GM18907 (cell line): ENCODE data around the gene ATOH7.
"Not testable (repeated sequence)": the region's sequence is repeated elsewhere in the genome, so short reads cannot be mapped to it uniquely, and the experiment has no call there.

Experiments
- ATAC-seq: cut with Tn5 transposase; IDR thresholded peaks from one replicate; pipeline ENCODE4 v1.9.1; 2021; ENCODE audit warnings: mild to moderate bottlenecking, moderate library complexity; ENCODE audit not compliant: unreplicated experiment

ATOH7 gene

DNA sequence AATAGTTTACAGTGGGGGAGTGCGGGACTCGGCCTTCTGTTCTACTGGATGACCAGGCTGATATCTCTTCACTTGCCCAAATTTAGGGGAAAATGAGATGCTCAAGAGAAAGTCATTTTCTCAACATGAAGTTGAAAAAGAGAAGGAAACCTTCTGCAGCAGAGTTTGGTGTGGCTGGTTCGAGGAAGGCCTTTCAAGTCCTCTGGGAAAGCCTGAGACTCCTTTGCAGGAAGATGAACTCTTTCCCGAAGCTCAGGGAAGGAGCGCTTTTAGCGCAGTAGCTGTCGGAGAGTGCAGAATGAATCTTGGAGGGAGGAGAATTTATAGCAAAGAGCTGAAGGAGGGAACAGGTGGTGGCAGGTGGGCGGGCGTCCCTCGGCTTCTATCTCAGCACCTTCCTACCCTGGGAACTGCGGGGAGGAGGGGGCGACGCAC, at the start of gene ATOH7:
ATOH7 (minus strand) TSS at position 297 of the 435 bp plus-strand sequence. CDS start 436 bp downstream, outside the sequence.
- no peak for ATAC-seq

DNA sequence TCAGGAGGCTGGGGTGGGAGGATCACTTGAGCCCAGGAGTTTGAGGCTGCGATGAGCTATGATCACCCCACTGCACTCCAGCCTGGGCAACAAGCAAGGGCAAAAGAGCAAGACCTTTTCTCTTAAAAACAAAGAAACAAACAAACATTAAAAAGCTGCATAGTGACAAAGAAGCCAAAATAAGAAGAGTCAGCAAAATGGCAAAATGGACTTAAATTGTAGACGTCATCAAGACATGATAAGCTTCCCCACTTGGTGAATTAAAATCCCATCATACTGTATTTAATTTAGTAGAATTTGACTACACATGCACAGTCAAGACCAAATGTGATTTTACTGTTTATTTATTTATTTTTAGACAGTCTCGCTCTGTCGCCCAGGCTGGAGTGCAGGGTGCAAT, 48.8 kb upstream of the ATOH7 start:
- ATAC-seq, result no peak

DNA sequence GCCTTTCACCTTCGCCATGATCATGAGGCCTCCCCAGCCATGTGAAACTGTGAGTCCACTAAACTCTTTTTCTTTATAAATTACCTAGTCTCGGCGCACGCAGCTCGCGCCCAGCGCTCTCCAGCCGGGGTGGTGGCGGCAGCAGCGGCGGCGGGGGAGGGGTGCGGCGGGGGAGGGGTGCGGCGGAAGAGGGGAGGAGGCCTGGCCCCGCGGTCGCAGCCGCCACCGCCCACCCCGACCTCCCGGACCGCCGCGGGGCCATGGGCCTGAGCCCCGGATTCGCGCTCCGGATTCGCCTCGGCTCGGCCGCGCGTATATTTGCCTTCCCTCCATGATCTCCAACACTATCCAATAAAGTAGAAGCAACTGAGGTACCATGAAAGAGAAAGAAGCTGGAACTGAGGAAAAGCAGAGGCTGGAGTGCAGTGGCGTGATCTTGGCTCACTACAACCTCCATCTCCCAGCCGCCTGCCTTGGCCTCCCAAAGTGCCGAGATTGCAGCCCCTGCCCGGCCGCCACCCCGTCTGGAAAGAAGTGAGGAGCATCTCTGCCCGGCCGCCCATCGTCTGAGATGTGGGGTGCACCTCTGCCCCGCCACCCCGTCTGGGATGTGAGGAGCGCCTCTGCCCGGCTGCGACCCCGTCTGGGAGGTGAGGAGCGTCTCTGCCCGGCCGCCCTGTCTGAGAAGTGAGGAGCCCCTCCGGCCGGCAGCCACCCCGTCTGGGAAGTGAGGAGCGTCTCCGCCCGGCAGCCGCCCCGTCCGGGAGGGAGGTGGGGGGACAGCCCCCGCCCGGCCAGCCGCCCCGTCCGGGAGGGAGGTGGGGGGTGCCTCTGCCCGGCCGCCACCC, 47.2 kb upstream of the ATOH7 start:
- ATAC-seq, result not testable (repeated sequence)

DNA sequence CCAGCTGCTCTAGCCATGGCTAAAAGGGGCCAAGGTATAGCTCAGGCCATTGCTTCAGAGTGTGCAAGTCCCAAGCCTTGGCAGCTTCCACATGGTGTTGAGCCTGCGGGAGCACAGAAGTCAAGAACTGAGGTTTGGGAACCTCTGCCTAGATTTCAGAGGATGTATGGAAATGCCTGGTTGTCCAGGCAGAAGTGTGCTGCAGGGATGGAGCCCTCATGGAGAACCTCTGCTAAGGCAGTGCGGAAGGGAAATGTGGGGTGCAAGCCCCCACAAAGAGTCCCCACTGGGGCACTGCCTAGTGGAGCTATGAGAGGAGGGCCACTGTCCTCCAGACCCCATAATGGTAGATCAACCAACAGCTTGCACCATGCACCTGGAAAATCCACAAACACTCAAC, 45.9 kb upstream of the ATOH7 start:
- ATAC-seq, result not testable (repeated sequence)

DNA sequence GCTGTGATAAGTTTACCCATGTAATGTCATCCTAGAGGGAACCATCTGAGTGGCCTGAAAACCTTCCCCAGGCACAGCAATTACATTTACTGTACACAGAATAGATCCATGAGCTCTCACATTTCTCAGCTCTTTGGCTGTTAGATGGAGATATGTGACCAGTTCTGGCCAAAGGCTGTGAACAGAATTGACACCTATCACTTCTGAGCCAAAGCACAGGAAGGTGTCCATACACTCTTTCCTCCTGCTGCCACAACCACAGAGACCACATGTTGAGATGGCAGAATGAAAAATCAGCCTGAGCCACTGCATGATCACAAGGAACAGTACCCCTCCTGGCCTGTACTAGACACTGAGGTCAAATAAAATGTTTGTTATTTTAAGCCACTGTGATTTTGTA, 44.3 kb upstream of the ATOH7 start:
- no peak for ATAC-seq

DNA sequence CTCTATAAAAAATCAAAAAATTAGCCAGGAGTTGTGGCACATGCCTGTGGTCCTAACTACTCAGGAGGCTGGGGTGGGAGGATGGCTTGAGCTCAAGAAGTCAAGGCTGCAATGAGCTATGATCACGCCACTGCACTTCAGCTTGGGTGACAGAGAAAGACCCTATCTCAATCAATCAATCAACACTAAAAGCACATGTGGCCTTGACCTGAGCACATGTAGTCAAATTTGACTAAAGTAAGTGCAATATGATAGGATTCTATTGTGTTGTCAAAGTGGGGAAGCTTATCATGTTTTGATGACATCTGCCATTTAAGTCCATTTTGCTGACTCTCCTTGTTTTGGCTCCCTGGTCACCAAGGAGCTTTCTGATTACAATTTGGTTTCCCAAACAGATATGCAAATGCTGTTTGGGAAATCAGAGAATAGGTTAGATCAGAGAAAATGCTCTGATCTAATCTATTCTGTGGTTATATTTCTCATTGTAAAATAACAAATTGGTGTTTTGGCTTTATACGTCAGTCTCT, 43.8 kb upstream of the ATOH7 start:
- no peak for ATAC-seq

DNA sequence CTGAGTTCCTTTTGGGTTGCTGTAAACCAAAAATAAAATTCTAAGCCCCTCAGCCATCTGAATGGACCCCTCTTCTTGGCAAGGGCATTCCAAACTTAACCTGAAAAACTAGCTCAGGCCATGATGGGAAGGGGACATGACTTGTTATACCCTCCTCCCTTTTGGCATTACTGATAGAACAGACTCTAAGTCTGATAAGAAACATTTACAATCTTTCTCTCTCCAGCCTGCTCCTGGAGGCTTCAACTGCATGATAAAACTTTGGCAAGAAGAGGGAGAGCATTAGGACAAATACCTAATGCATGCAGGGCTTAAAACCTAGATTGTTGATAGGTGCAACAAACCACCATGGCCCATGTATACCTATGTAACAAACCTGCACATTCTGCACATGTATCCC, 40.9 kb upstream of the ATOH7 start:
- no peak for ATAC-seq

DNA sequence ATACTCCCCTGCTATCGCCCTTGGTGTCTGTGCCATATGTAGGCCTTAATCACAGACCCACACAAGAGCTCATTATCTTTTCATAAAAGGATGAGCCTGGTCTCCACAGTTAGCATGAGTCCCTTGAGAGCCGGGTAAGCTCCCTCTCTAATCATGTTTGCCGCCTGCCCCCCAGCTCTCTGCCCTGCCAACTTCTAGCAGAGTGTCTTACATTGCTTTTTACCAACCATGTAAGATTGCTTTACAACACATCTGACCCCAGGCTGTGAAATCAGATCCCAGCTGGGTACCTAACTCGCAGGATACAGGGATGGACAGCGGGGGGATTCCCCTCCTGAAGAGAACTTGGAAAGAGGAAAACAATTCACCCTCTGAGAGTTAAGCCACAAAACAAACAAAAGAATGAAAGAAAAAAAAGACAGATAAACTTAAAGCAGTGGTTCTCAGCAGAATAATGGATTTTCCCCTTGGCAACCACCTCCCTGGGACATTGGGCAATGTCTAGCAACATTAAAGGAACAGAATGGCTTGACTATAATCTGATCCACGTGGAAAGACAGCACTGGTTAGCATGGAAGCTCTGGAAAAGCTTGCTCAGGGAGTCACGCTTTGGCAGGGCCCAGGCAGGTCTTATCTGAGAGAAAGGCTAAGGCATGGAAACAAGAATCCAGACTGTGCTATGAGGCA, 39.4 kb upstream of the ATOH7 start:
- ATAC-seq, result no peak

DNA sequence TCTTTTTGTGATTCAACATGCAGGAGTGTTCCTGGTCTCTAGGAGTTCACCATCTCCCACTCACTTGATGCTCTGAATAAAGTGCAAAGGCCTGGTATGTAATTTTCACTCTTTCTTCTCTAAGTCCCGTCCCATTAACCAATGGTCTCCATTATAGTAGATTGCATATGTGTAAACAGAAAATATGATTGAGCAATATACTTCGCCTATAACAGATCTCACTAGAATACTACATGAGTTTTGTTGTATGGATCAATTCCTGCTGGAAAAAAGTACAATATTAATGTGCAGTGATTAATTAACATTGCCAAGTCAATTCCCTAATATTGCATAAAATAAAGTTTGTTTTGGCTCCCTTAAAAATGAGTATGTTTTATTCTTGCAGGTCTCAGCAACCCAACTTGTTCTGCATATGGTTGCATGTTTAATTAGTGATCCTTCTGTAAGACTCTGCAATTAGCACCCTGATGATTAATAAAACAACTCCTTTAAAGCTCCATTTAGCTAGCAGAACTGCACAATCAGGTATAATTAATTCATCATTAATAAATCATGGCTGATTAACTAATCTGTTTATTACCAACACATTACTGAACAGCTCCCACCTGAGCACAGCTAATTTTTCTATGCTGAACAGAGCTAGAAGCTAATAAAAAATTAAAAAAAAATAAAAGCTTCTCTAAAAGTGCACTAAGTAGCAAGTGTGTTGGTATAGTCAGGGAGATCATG, 37.8 kb upstream of the ATOH7 start:
- ATAC-seq, result no peak

DNA sequence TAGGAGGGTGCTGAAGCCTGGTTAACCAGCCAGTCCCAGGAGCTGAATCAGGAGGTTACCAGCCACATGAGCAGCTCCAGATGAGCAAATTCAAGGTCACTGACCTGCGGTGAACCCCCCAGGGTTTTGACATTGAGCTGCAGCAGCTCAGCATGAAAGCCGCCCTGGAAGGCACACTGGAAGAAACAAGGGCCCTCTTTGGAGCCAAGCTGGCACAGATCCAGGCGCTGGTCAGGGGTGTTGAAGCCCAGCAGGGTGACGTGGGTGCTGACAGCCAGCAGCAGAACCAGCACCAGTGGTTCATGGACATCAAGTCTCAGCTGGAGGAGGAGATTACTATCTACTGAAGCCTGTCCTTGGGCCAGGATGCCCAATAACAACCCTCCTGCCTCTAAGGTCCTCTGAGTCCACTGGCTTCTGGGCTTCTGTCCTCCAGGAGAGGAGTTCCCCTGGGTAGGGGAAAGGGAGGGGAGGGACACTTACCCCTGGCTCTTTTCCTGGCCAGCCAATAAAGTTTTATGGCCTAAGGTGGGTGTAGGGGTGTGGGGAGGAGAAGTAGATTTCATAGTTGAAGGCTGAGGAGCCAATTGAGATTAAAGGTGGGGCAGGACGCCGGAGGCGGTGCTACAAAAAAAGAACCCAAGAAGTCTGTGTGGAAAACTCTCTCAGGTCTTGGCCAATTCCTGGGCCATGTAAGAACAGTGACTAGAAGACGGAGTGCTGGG, 29.4 kb upstream of the ATOH7 start:
- ATAC-seq, result no peak

DNA sequence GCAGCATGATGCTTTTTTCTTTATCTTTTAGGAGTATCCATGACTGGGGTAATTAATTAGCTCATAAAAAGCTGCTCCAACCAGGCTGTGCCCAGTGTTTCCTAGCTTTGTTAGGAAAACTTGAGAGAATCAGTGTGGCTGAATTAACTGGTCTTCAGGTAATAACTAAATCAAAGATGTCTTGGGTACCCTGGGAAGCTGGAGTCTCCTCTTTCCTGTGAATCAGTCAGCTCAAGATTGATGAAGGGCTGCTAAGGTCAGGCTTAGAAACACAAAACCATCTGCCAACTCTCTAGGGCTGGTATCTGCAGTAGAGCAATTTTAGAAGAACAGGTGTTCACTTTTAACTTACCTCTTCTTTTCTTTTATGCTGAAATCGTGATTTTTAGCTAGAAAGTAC, 21.4 kb upstream of the ATOH7 start:
- no peak for ATAC-seq

DNA sequence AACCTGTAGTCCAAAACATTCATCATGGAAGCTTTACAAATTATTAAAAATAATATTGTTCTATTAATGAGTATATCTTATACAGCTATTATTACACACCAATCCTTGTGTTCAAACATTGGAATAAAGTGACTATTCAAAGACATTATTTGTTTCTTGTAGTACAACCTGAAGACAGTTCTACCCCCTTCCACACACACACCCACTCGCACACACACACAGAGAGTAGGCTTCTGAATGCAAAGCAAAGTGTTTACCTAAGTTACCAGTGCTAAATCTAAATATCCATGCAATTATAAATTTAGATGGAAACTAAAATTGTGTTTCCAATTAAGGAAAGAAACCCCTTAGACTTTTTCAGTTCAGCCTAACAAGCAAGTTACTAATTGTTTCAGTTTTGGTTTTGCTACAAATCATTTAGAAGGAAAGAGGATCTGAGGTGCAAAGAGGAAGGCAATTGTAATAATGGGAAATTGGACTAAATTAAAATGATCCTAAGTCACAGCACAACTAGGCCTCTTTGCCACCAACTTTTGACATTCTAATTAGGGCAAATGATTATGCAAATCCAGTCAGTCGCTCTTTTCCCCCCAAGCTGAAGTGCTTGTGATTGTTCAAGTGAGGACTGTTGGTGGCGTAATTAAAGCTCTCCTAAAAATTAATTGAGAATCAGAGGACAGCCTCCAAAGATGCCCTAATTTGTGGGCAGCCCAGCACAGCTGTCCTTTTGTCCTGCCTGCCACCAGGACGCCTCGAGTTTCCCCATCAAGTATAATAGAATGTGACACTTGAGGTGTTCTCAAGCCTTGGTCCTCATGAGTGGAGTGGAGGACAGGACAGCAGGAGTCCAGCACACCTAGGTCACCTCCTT, 19.9 kb upstream of the ATOH7 start:
- no peak for ATAC-seq

DNA sequence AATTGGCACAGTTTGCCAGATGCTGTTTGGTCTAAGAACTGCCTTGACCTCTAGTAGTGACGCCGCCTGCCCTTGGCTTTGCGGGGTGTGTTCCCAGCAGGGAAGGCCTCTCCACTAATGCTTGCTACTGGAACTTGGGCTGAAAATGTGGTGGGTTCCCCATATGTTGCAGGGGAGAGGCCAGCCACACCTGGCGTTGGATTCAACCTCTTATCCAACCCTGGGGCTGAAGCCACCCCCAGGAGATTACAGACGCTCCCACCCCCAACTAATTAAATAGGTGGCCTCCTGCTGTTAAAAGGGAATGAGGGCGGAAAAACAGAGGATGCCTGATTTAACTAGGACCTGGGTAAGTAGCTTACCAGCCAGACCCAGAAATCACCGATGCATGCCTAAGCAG, 19.2 kb upstream of the ATOH7 start:
- ATAC-seq, result no peak

DNA sequence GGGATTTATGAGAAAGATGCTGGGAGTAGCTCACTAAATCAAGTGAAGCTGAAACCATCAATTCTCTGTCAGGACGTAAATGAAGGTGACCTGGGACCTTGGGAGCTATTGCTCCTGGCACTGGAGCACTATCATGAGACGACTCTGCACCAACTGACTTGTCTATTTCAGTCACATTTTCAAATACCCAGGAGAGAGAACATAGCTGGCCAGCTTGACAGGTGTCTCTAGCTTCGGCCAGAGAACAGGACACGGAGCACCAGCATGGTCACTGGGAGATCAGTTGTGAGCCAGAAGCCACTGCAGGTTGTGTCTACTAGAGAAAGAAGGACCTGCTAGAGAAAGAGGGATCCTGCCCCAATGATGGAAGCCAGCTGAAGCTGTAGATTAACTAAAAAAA, 17.4 kb upstream of the ATOH7 start:
- ATAC-seq, result no peak

DNA sequence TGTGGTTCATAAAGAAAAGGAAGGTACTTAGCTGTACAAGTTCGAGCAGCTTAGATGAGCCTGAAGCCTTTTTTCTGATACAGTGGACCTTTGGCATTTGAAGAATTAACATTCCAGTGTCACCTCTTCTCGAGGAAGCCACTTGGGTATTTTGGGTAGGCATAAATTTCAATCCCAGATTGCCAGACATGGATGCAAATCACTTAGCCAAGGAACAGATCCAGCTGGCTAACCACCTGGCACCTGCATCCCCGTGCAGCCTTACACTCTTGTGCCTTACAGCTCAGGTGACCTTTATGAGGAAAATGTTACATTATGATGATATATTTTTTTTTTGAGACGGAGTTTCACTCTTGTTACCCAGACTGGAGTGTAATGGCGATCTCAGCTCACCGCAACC, 16.0 kb upstream of the ATOH7 start:
- no peak for ATAC-seq

DNA sequence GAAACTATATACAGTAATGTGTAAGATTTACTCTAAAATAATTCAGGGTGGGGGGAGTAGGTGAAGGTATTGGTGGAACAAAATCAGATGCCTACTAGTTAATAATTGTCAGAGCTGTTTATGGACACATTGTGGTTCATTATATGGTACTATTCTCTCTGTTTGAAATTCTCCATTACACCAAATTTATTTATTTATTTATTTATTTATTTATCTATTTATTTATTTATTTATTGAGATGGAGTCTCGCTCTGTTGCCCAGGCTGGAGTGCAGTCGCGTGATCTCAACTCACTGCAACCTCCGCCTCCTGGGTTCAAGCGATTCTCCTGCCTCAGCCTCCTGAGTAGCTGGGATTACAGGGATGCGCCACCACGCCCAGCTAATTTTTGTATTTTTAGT, 14.5 kb upstream of the ATOH7 start:
- ATAC-seq, result not testable (repeated sequence)

DNA sequence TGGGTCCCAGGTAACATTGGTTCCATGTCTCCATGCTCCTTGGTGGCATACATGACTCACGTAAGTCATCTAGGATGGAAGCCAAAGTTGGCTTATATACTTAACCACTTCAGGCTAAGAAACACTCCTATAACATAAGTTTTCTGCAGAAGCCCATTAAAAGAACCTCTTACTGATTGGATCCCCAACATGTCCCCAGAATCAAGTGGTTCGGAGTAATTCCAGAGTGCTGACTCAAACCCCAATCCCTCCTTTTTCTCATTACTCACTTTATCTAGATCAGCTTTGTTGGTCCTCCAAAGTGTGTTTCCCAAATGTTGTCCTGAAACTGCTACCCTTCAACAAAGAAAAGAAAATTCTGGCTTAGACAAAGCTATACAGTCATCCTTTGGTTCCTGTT, 10.1 kb upstream of the ATOH7 start:
- ATAC-seq, result no peak

DNA sequence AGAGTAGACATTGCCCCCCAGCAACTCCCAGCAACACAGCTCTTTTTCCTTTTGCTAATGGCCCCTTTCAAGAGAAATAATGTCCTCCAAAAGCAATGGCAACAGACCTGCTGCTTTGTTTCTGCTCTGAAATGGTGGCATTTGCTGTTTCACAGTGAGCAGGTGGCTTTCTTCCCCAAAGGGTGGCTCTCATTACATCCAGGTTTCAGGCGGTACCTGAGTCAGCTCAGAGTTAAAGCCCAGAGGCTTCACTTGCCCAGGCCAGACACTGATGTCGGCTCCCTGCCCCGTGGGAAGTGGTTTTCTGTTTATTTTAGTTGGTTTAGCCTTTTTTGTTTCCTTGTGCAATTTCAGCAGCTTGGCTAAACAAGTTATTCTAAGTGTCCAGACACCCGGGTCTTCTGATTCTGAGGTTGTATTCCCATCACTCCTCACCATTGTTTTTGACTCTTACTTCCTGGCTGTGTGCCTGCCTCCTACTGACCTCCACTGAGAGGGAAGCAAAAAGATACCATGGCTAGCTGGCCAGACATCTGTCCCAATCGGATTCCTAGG, 7.8 kb upstream of the ATOH7 start:
- ATAC-seq, result no peak

DNA sequence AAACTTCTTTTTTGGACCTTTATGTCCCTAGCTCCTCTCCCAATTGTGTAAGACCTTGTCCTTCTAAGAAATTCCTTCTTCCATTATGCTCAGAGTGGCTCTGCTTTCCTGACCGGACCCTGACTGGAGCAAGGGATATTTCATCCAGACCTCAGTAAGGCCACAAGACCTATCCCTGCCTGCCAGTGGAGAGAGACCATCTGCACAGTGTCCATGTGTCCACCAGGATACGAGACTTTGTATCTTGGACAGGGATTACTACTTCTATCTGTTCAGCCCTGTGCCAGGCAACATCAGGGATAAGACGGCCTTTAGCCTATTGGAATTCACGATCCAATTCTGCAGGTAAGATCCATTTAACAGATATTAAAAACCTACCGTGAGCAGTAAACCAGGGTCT, 7.2 kb upstream of the ATOH7 start:
- ATAC-seq, result no peak

DNA sequence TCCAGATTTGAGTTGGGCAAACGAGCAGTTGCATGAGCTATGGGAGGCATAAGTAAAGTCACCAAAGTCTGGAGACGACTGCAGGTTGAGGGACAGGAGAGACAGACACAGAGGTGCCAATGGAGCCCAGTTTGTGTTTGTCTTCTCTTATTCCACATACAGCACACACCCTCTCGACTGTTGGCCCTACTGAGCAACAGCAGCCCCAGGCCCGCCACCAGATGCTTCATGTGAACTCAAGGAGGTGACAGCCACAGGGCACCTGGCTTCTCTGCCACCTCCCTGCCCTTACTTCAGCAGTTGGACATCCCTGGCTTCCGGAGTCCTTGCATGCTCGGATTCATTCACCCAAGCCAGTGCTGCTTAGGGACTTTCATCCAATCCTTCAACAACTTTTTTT, 6.5 kb upstream of the ATOH7 start:
- no peak for ATAC-seq
